ENCODE data around the gene PIK3C2G.

The PIK3C2G gene

DNA sequence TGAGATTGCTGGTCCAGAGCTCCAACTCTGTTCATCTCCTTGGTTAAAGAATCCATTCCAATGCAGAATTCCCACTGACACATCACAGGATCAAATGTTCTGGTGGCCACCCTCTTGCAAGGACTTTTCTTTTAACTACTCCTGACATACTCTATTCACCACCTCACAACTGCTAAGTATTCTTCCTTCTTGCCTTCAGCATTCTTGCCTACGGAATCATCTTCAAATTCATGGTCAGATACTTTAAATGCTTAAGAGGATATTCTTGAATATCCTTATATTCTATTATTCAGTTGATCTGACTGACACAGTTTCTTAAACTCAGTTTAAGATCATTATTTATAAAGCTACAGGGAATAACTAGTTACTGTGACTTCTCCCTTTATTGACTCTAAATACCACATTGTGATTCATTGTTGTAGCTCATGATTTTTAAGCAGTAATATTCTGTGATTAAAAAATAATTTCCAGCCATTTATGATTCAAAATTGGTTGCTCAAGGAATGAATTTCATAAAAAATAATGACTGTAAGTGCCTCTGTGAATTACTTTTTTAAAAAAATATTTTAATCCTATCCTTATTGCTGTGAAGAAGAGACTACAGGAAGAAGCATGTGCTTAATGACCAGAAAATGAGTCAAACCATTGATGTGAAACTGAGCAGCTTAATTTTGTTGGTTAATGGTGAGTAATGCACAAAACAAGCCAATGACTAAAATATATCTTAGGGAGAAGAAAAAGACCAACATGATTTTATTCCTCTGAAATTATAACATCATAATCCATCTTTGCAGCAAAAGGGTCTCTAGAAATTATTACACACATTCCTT is 207.1 kb downstream of the PIK3C2G start:
- no peak for DNase-seq (ENCODE audit: low read depth)
- TF ChIP-seq, protein P1, sequence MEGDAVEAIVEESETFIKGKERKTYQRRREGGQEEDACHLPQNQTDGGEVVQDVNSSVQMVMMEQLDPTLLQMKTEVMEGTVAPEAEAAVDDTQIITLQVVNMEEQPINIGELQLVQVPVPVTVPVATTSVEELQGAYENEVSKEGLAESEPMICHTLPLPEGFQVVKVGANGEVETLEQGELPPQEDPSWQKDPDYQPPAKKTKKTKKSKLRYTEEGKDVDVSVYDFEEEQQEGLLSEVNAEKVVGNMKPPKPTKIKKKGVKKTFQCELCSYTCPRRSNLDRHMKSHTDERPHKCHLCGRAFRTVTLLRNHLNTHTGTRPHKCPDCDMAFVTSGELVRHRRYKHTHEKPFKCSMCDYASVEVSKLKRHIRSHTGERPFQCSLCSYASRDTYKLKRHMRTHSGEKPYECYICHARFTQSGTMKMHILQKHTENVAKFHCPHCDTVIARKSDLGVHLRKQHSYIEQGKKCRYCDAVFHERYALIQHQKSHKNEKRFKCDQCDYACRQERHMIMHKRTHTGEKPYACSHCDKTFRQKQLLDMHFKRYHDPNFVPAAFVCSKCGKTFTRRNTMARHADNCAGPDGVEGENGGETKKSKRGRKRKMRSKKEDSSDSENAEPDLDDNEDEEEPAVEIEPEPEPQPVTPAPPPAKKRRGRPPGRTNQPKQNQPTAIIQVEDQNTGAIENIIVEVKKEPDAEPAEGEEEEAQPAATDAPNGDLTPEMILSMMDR (IDR thresholded peaks at IDR 0.05; ENCODE audit: control insufficient read depth, extremely low read depth, insufficient read depth), result no peak
- no peak overlapping the region for H3K4me3 ChIP-seq (ENCODE audit: low read depth, low read length)

DNA sequence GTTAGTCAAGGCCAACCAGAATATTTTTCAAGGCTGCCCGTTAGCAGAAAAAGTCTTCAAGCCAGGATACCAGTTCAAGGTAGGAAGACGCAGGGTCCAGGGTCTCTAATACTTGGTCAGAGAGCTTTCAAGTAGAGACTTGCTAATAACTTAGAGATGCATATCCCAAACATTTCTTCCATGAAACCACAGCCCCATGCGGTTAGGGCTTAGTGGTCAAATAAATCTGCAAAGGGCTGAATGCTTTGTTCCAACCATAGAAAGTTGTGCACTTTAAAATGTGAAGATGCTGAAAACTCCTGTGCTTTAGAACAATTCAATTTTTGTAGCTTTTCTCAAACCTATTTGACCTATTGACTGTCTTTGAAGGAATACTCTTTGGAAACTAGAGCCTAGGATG is 208.9 kb downstream of the PIK3C2G start:
- TF ChIP-seq, protein P1 (IDR thresholded peaks at IDR 0.05; ENCODE audit: control insufficient read depth, extremely low read depth, insufficient read depth), result no peak
- no peak overlapping the region for H3K4me3 ChIP-seq (ENCODE audit: low read depth, low read length)
- no peak for DNase-seq (ENCODE audit: low read depth)

DNA sequence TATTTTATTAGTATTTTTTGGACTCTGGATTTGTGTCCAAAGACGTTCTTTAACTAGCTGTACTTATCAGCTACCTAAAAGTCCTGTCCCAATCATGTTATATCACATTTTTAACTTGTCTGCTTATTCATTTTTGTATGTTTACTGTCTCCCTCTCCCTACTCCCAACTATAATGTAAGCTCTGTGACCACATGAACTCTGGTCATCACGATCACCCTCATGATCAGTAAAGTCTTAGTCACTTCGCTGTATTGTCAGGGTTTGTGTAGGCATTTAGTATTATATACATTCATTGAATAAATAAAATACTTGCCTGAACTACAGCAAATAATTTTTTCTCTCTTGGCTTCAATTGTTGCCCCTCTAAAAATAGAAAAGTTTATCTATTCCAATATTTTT is 211.0 kb downstream of the PIK3C2G start:
- TF ChIP-seq, protein P1 (IDR thresholded peaks at IDR 0.05; ENCODE audit: control insufficient read depth, extremely low read depth, insufficient read depth), result no peak

DNA sequence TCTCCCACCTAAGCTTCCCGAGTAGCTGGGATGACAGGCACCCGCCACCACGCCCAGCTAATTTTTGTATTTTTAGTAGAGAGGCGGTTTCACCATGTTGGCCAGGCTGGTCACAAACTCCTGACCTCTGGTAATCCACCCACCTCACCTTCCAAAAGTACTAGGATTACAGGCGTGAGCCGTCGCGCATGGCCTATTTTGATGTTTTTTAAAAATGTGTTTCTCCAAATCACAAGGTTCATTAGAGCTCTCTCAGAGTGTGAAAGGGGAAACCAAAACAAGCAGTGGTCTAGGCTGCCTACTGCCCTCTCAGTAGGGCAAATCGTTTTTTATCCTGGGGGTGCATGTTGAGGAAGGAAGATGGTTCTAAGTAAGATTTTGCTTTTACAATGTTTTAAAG is 211.5 kb downstream of the PIK3C2G start:
- DNase-seq (ENCODE audit: low read depth), result no peak
- H3K4me3 ChIP-seq (ENCODE audit: low read depth, low read length), result no peak overlapping the region
- TF ChIP-seq, protein P1 (IDR thresholded peaks at IDR 0.05; ENCODE audit: control insufficient read depth, extremely low read depth, insufficient read depth), result no peak

More for the DNA sequence above, 211.0 kb downstream of the PIK3C2G start:
- H3K4me3 ChIP-seq (ENCODE audit: low read depth, low read length), result no peak overlapping the region
- no peak for DNase-seq (ENCODE audit: low read depth)

DNA sequence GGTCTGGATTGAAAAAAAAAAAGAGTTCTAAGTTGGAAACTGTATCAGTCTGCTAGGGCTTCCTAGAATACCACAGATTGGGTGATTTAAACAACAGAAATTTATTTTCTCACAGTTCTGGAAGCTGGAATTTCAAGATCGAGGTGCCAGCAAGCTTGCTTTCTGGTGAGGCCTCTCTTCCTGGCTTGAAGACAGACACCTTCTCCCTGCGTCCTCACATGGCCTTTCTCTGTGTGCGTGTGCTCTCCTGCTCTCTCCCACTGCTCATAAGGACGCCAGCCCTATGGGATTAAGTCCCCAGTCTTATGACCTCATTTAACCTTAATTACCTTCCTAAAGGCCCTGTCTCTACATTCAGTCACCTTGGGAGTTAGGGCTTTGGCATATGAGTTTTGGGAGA is 215.5 kb downstream of the PIK3C2G start:
- DNase-seq (ENCODE audit: low read depth), result no peak
- TF ChIP-seq, protein P1 (IDR thresholded peaks at IDR 0.05; ENCODE audit: control insufficient read depth, extremely low read depth, insufficient read depth), result no peak
- no peak overlapping the region for H3K4me3 ChIP-seq (ENCODE audit: low read depth, low read length)

DNA sequence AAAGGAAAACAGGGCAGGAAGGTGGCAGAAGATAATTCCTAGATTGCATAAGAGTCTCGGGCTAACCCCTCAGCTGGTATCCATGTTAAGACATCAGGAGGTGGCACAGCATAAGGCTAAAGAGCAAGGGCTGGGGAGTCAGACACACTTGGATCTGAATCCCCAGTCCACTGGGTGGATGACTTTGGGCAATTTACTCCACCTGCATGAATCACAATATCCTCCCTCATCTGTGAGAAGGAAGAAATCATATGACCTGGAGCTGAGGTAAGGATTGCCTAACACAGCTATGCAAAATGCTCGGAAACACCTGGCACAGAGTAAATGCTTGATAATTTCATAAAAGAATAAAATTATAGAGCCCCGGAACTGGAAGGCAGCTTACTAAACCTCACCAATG is 217.9 kb downstream of the PIK3C2G start:
- no peak overlapping the region for H3K4me3 ChIP-seq (ENCODE audit: low read depth, low read length)
- TF ChIP-seq, protein P1 (IDR thresholded peaks at IDR 0.05; ENCODE audit: control insufficient read depth, extremely low read depth, insufficient read depth), result no peak
- DNase-seq (ENCODE audit: low read depth), result no peak

All from LNCaP clone FGC (cell line).